ENCODE results near the gene MAGI2. TPM values are rescaled to one million over a fixed set of nuclear protein-coding genes. Genes with fewer than 3 reads are reported as not detected.

Gene MAGI2
- total RNA-seq, 2 donors from 2014 or later = 10.3 to 19.2 TPM

DNA sequence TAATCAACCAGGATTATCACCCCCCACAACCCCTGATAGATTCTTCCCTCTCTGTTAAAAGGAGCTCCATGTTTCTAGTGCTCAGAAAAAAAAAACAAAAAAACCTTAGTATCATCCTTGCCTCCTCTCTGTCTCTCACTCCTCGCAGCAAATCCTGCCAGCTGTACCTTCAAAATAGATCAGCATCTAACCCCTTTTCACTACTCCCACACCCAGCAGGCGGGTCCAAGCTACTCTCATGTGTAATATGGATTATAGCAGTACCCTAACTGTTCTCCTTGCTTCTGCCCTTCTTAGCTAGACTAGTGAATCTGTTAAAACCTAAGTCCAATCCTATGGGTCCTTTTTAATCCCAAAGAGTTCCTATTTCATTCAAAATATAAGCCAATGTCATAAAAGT, 667.4 kb downstream of the MAGI2 start:
- Histone ChIP-seq H3K4me1 (ENCODE audit: control insufficient read depth, insufficient read depth, low read length) (no peaks in the 10 kb centered on the region), H3K4me3 (ENCODE audit: low read length) (no peak overlapping the region), H3K36me3 (ENCODE audit: control insufficient read depth, insufficient read depth, low read length) (no peaks in the 10 kb centered on the region), H3K27me3 (ENCODE audit: control insufficient read depth, insufficient read depth, low read length, poor library complexity, severe bottlenecking) (no peaks in the 10 kb centered on the region), H3K9me3 (ENCODE audit: control insufficient read depth, low read length) (no peaks in the 10 kb centered on the region), H3K27ac (ENCODE audit: low read depth, low read length) (no peak overlapping the region), H3K9ac (ENCODE audit: extremely low read depth, low read length, poor library complexity, severe bottlenecking) (no peak overlapping the region)
- TF ChIP-seq, protein P1, sequence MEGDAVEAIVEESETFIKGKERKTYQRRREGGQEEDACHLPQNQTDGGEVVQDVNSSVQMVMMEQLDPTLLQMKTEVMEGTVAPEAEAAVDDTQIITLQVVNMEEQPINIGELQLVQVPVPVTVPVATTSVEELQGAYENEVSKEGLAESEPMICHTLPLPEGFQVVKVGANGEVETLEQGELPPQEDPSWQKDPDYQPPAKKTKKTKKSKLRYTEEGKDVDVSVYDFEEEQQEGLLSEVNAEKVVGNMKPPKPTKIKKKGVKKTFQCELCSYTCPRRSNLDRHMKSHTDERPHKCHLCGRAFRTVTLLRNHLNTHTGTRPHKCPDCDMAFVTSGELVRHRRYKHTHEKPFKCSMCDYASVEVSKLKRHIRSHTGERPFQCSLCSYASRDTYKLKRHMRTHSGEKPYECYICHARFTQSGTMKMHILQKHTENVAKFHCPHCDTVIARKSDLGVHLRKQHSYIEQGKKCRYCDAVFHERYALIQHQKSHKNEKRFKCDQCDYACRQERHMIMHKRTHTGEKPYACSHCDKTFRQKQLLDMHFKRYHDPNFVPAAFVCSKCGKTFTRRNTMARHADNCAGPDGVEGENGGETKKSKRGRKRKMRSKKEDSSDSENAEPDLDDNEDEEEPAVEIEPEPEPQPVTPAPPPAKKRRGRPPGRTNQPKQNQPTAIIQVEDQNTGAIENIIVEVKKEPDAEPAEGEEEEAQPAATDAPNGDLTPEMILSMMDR (conservative IDR thresholded peaks at IDR 0.05) = no peak
- Mint-ChIP-seq H3K27ac (no peak overlapping the region), H3K4me1 (peaks cover 3% of the 10 kb centered on the region), H3K36me3 (ENCODE audit: low read depth) (no peaks in the 10 kb centered on the region), H3K27me3 (ENCODE audit: insufficient read depth) (no peaks in the 10 kb centered on the region), H3K4me3 (no peak overlapping the region), H3K9me3 (no peaks in the 10 kb centered on the region)
- DNase-seq = no peak
- 88 to 100% methylated on average over 1 to 2 of the region's 2 CpGs for WGBS, 2 experiments (ENCODE audit: insufficient coverage in 1 of 2, insufficient read length in 1 of 2)

DNA sequence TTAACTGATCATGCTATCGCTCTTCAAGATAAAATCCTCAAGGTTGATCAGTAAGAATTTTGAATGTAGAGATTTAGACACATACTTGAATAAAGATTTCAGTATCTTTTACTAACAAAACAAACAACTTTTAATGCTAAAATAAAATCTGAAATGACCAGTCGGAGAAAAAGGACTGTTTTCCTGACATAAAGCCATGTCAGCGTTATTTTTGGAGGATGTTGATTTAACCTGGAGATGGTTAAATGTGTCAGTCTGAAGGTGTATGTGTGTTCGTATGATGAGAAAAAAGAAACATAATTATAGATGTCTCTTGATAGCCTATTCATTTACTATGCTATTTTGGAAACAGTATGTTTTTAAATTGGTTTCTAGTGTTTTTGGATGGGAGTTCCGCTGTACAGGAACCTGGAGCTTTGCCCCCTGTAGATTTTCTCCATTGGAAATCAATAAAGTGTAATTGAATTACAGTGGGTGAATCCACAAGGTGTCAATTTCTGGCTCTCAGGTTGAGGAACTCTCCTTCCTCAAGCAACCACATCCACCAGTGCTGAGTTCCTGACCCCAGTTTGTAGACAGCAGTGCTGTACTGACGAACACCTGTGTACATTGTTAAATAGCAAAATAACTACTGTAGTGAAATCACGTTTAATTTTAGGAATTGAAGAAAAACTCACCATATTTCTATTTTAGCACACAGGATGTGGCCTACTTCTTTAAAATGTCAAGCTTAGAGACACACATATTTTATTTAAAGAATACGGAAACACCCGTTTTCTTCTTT, 670.1 kb downstream of the MAGI2 start:
- Histone ChIP-seq H3K36me3 (ENCODE audit: control insufficient read depth, insufficient read depth, low read length) (no peaks in the 10 kb centered on the region), H3K9ac (ENCODE audit: extremely low read depth, low read length, poor library complexity, severe bottlenecking) (no peak overlapping the region), H3K4me1 (ENCODE audit: control insufficient read depth, insufficient read depth, low read length) (no peaks in the 10 kb centered on the region), H3K27me3 (ENCODE audit: control insufficient read depth, insufficient read depth, low read length, poor library complexity, severe bottlenecking) (no peaks in the 10 kb centered on the region), H3K27ac (ENCODE audit: low read depth, low read length) (no peak overlapping the region), H3K4me3 (ENCODE audit: low read length) (no peak overlapping the region), H3K9me3 (ENCODE audit: control insufficient read depth, low read length) (no peaks in the 10 kb centered on the region)
- Mint-ChIP-seq H3K27me3 (ENCODE audit: insufficient read depth) (no peaks in the 10 kb centered on the region), H3K36me3 (ENCODE audit: low read depth) (no peaks in the 10 kb centered on the region), H3K4me1 (peaks cover 7% of the 10 kb centered on the region), H3K9me3 (no peaks in the 10 kb centered on the region), H3K27ac (no peak overlapping the region), H3K4me3 (no peak overlapping the region)
- 91 to 93% methylated on average over 6 to 9 of the region's 9 CpGs for WGBS, 2 experiments (ENCODE audit: insufficient coverage in 1 of 2, insufficient read length in 1 of 2)
- TF ChIP-seq, protein P1 (conservative IDR thresholded peaks at IDR 0.05) = no peak
- no peak for DNase-seq

DNA sequence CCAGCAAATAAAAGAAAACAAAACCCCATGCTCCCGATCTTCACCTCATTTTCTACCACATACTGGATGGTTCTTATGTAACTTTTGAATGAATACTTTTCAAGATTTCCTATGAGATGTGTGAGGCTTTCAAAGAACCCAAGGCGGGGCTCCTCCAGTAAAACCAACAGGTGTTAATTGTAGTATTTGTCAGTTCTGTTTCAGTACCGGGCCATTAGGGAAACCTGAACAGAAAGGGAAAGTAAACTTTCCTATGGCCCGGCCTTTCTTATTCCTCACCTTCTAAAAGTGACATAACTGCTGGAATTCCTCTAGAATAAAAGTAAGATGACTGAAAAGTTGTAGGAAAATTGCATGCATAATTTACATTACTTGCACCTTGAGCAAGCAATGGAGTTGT, 672.9 kb downstream of the MAGI2 start:
- H3K9me3 Mint-ChIP-seq = no peaks in the 10 kb centered on the region
- no peaks in the 10 kb centered on the region for H3K27me3 Mint-ChIP-seq (ENCODE audit: insufficient read depth)
- H3K27me3 ChIP-seq (ENCODE audit: control insufficient read depth, insufficient read depth, low read length, poor library complexity, severe bottlenecking) = no peaks in the 10 kb centered on the region
- WGBS, 2 experiments (ENCODE audit: insufficient coverage in 1 of 2, insufficient read length in 1 of 2) = 74 to 90% methylated on average over 1 to 4 of the region's 4 CpGs
- H3K4me1 ChIP-seq (ENCODE audit: control insufficient read depth, insufficient read depth, low read length) = no peaks in the 10 kb centered on the region
- no peaks in the 10 kb centered on the region for H3K9me3 ChIP-seq (ENCODE audit: control insufficient read depth, low read length)
- H3K4me1 Mint-ChIP-seq = peaks cover 7% of the 10 kb centered on the region
- H3K4me3 Mint-ChIP-seq = no peak overlapping the region
- H3K27ac Mint-ChIP-seq = no peak overlapping the region
- H3K4me3 ChIP-seq (ENCODE audit: low read length) = no peak overlapping the region
- no peak overlapping the region for H3K9ac ChIP-seq (ENCODE audit: extremely low read depth, low read length, poor library complexity, severe bottlenecking)
- no peaks in the 10 kb centered on the region for H3K36me3 Mint-ChIP-seq (ENCODE audit: low read depth)
- no peaks in the 10 kb centered on the region for H3K36me3 ChIP-seq (ENCODE audit: control insufficient read depth, insufficient read depth, low read length)
- no peak overlapping the region for H3K27ac ChIP-seq (ENCODE audit: low read depth, low read length)
- no peak for DNase-seq
- TF ChIP-seq, protein P1 (conservative IDR thresholded peaks at IDR 0.05) = no peak
